GM12878 (cell line): ENCODE data around the gene TRIM42. TPM values are rescaled to one million over a fixed set of nuclear protein-coding genes. Genes with fewer than 3 reads are reported as not detected.
A peak's percentile ranks its signal among the peaks of the same experiment; 100 is the strongest.

ENCODE experiments used
- ATAC-seq: fragments of 200-7000 bp; cut with Tn5 transposase; 3 replicates; pipeline ENCODE4 v1.9.1; 2020; ENCODE audit warnings: mild to moderate bottlenecking, moderate library complexity
- BruUV-seq: library from RNA; stranded (reverse); fragments of 400-500 nt; replicated peaks from 2 replicates; lab custom pipeline; 2021; lab: Mats Ljungman, UMichigan
- CTCF ChIA-PET: fragments of 300-600 bp; sonication (Branson Sonifier 250); formaldehyde crosslinking; extraction: SDS; loops from one replicate; lab custom pipeline; 2021; ENCODE audit warnings: inconsistent platforms; lab: Yijun Ruan, JAX
- POLR2A ChIA-PET: fragments of 350-600 bp; formaldehyde crosslinking; extraction: SDS; loops from one replicate; lab custom pipeline; 2021; ENCODE audit warnings: inconsistent platforms; lab: Charles Lee
- RAD21 ChIA-PET: fragments of 300-600 bp; sonication (Branson Sonifier 250); formaldehyde crosslinking; loops from one replicate; lab custom pipeline; 2023; ENCODE audit warnings: antibody characterized with exemption; ENCODE audit not compliant: unreplicated experiment; lab: Charles Lee
- SMC1A ChIA-PET: fragments of 300-600 bp; sonication (Branson Sonifier 250); formaldehyde crosslinking; loops from one replicate; lab custom pipeline; 2023; ENCODE audit not compliant: unreplicated experiment, uncharacterized antibody; lab: Charles Lee
- DNase-seq: peaks from one replicate; pipeline ENCODE4 v3.0.0-alpha.2; 2011; ENCODE audit warnings: low read depth, low spot score
- FAIRE-seq: peaks from 3 replicates; lab custom pipeline; 2011; peaks lifted over from hg19 to GRCh38; lab: Jason Lieb, UNC
- H2AFZ ChIP-seq: 2 replicates; pipeline ENCODE4 v1.6.0; 2011; ENCODE audit warnings: low read depth, low read length, control low read depth; ENCODE audit not compliant: control insufficient read depth
- H3K27ac ChIP-seq: 2 replicates; pipeline ENCODE4 v1.5.1; 2011; ENCODE audit warnings: control low read depth; ENCODE audit not compliant: control insufficient read depth, insufficient read depth
- H3K27me3 ChIP-seq, 2 experiments: replicated peaks in 1 of 2; 2 replicates each; pipeline versions ENCODE4 v1.6.0 to v1.6.1; 2011; ENCODE audit warnings: low read length in 1 of 2; ENCODE audit not compliant: control insufficient read depth in 2 of 2, insufficient read depth in 2 of 2
- H3K36me3 ChIP-seq, 2 experiments: 2 replicates each; pipeline ENCODE4 v1.5.1; 2011; ENCODE audit warnings: low read length in 1 of 2; ENCODE audit not compliant: control insufficient read depth in 2 of 2, insufficient read depth in 2 of 2
- H3K4me1 ChIP-seq: 2 replicates; pipeline ENCODE4 v1.6.1; 2011; ENCODE audit warnings: mild to moderate bottlenecking, low read length, moderate library complexity, mixed read lengths; ENCODE audit not compliant: control insufficient read depth, insufficient read depth
- H3K4me2 ChIP-seq: 2 replicates; pipeline ENCODE4 v1.6.0; 2011; ENCODE audit warnings: control low read depth; ENCODE audit not compliant: control insufficient read depth, insufficient read depth
- H3K4me3 ChIP-seq: fragments of 200-600 bp; sonication (generic); 2 replicates; pipeline ENCODE4 v1.5.1; 2016
- H3K79me2 ChIP-seq: 2 replicates; pipeline ENCODE4 v1.6.0; 2011; ENCODE audit warnings: low read length; ENCODE audit not compliant: control insufficient read depth, insufficient read depth
- H3K9ac ChIP-seq: 2 replicates; pipeline ENCODE4 v1.8.0; 2011; ENCODE audit warnings: low read length, control low read depth, mixed read lengths; ENCODE audit not compliant: control insufficient read depth, insufficient read depth
- H3K9me3 ChIP-seq: replicated peaks from 3 replicates; pipeline ENCODE4 v1.5.1; 2011; ENCODE audit warnings: mild to moderate bottlenecking, low read length; ENCODE audit not compliant: control insufficient read depth, insufficient read depth
- H4K20me1 ChIP-seq: 2 replicates; pipeline ENCODE4 v1.6.0; 2011; ENCODE audit not compliant: control insufficient read depth, insufficient read depth
- BCL11A ChIP-seq: IDR thresholded peaks from 2 replicates; pipeline ENCODE4 v1.6.1; 2011; ENCODE audit warnings: low read depth, low read length
- FOS ChIP-seq: IDR thresholded peaks from 3 replicates; pipeline ENCODE4 v1.6.1; 2011; ENCODE audit warnings: borderline replicate concordance; ENCODE audit not compliant: insufficient read length; ENCODE audit errors: extremely low read depth
- GATAD2B ChIP-seq: fragments of 450-650 bp; conservative IDR thresholded peaks from 2 replicates; pipeline ENCODE4 v1.6.1; 2017; ENCODE audit warnings: low read depth, mild to moderate bottlenecking, moderate library complexity
- HCFC1 ChIP-seq: fragments of 150-350 bp; IDR thresholded peaks from 2 replicates; pipeline ENCODE4 v1.6.1; 2014; ENCODE audit warnings: low read length
- HDAC6 ChIP-seq: fragments of 200-600 bp; sonication (generic); IDR thresholded peaks from one replicate; pipeline ENCODE4 v1.8.0; 2017; ENCODE audit warnings: antibody characterized with exemption; ENCODE audit not compliant: unreplicated experiment
- RAD21 ChIP-seq: IDR thresholded peaks from 2 replicates; pipeline ENCODE4 v1.6.1; 2011; ENCODE audit warnings: mild to moderate bottlenecking, low read depth, low read length, moderate library complexity; ENCODE audit not compliant: insufficient read depth
- SMC3 ChIP-seq: IDR thresholded peaks from 2 replicates; pipeline ENCODE4 v1.6.1; 2011; ENCODE audit warnings: low read length, improper control_type of control experiment, borderline replicate concordance
- STAT1 ChIP-seq: fragments of 450-650 bp; conservative IDR thresholded peaks from 2 replicates; pipeline ENCODE4 v1.6.1; 2014; ENCODE audit warnings: antibody characterized with exemption, mild to moderate bottlenecking
- YY1 ChIP-seq: IDR thresholded peaks from 2 replicates; pipeline ENCODE4 v1.6.1; 2011; ENCODE audit warnings: low read depth, mild to moderate bottlenecking, low read length
- ZBED1 ChIP-seq: IDR thresholded peaks from 2 replicates; pipeline ENCODE4 v1.6.1; 2016; ENCODE audit warnings: borderline replicate concordance
- ZNF207 ChIP-seq: fragments of 450-650 bp; IDR thresholded peaks from 2 replicates; pipeline ENCODE4 v1.6.1; 2014; ENCODE audit warnings: antibody characterized with exemption, mild to moderate bottlenecking, borderline replicate concordance
- WGBS: methylation state at CpG from one replicate; pipeline ENCODE4 v1.1.6; 2016; ENCODE audit warnings: low lambda C conversion rate; ENCODE audit not compliant: insufficient replicate concordance, insufficient coverage; ENCODE audit errors: missing lambda C conversion rate; 5-methylcytosine and 5-hydroxymethylcytosine counted together
- in situ Hi-C: fragments of 300-500 bp; cut with MboI; formaldehyde crosslinking; loops from 9 replicates; pipeline ENCODE4 v1.14.3; 2018; ENCODE audit warnings: mixed read lengths
- intact Hi-C: fragments of 100-400 bp; cut with micrococcal nuclease; formaldehyde crosslinking; loops from one replicate; pipeline ENCODE4 v1.14.2; 2022; ENCODE audit not compliant: unreplicated experiment
- polyA plus RNA-seq, 11 experiments: library from polyadenylated mRNA; depleted of rRNA in 4 of 11; unstranded in 6 of 11; stranded (reverse) in 5 of 11; fragments of >200 nt; fragmentation: Nextera tagmentation in 4 of 11; fragmentation: Illumina TruSeq in 1 of 11; extraction: Ambion mirVana in 4 of 11; extraction: Trizol in 1 of 11; gene quantifications; 1 replicate in 1 of 11; 2 replicates in 10 of 11; pipeline versions ENCODE4 v1.2.1 to v1.2.3, GENCODE V29; 2011 to 2016; ENCODE audit warnings: inconsistent platforms in 2 of 11, missing spikeins in 2 of 11, low read depth in 1 of 11
- total RNA-seq, 4 experiments: library from RNA; depleted of rRNA in 3 of 4; stranded (reverse); fragments of >200 nt in 3 of 4; fragmentation: Illumina TruSeq in 1 of 4; extraction: Trizol in 1 of 4; gene quantifications; 2 replicates each; pipeline versions ENCODE4 v1.2.1 to v1.2.3, GENCODE V29; 2013 to 2021
- TF ChIP-seq, protein P1 (sequence below): fragments of 450-650 bp; IDR thresholded peaks from 2 replicates; pipeline ENCODE4 v1.6.1; 2018; ENCODE audit warnings: borderline replicate concordance, mild to moderate bottlenecking; ENCODE audit not compliant: partially characterized antibody

TRIM42 gene
- total and polyA plus RNA-seq, 10 of the 15 experiments (the other 5 are each of a cell fraction or from before 2014, with no cell fraction given), result 0.03 TPM; not detected in 9

GRCh38 chr3:140726066-140726465 lies 48.2 kb downstream of the TRIM42 start:
- no peaks in the 10 kb centered on the region for H3K27me3 ChIP-seq
- peak; percentile 24 for ATAC-seq
- no peak for FAIRE-seq
- H3K4me3 ChIP-seq, result no peak overlapping the region
- in situ Hi-C loops (loop anchor here (25.0 kb wide), 1 partner anchor 589 kb away; no protein-coding TSS in a partner anchor), intact Hi-C loops (no loop called here)
- H3K79me2 ChIP-seq, result no peaks in the 10 kb centered on the region
- H3K9ac ChIP-seq, result no peak overlapping the region
- CTCF ChIA-PET, result interaction anchor here (1.3 to 3.9 kb wide), 4 partner anchors 10 to 138 kb away, joined by 3 to 17 read pairs (median 4); no protein-coding TSS in a partner anchor
- H4K20me1 ChIP-seq, result no peaks in the 10 kb centered on the region
- WGBS, result 5% methylated on average over 1 of the region's 1 CpG
- peak overlapping the region; percentile 58 for H3K27ac ChIP-seq
- peaks cover 11% of the 10 kb centered on the region; the same call in 1 of the 2 replicates for H3K4me1 ChIP-seq
- no peaks in the 10 kb centered on the region; the same call in 2 of the 3 replicates for H3K9me3 ChIP-seq
- TF ChIP-seq SMC3 (no peak), YY1 (peak; percentile 30; the same call in 1 of the 2 replicates)
- H3K36me3 ChIP-seq, result no peaks in the 10 kb centered on the region
- BruUV-seq, result no TSS peak
- DNase-seq, result no peak
- no peak overlapping the region for H2AFZ ChIP-seq
- POLR2A ChIA-PET, result interaction anchor here (1.5 to 1.6 kb wide), 2 partner anchors 14 to 117 kb away, joined by 5 to 6 read pairs; no protein-coding TSS in a partner anchor
- RAD21 ChIA-PET, result interaction anchor here (0.6 to 2.5 kb wide), 11 partner anchors 9 to 557 kb away, joined by 3 to 16 read pairs (median 5); no protein-coding TSS in a partner anchor
- H3K4me2 ChIP-seq, result no peak overlapping the region
- SMC1A ChIA-PET, result interaction anchor here (0.7 to 3.2 kb wide), 16 partner anchors 8 to 225 kb away, joined by 3 to 22 read pairs (median 4); no protein-coding TSS in a partner anchor

DNA sequence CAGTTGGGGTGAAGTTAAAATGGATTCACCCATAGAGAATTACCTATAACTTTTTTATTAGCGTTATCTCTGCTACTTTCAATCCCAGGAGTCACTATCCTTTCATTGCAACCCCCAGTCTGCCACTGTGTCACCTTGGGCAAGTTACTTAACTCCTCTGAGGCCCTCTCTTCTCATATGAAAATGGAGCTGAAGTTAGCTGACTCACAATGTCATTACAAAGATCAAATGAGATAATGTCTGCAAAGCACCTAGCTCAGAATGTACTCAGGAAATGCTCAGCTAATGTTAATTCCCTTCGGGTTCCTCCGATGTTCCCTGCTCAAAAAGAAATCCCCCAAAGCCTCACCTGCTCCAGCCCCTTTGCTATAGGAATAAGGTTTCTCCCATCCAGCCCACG lies 50.0 kb downstream of the TRIM42 start:
- no peak overlapping the region for H2AFZ ChIP-seq
- no peak for DNase-seq
- no peak overlapping the region for H3K4me3 ChIP-seq
- 12% methylated on average over 4 of the region's 4 CpGs for WGBS
- no peak overlapping the region for H3K9ac ChIP-seq
- H3K27ac ChIP-seq, result no peak overlapping the region
- 0 out of 3 replicates have a peak, but pooled peaks have one; percentile 3 for ATAC-seq
- H3K36me3 ChIP-seq, result no peaks in the 10 kb centered on the region
- H3K4me1 ChIP-seq, result peaks cover 11% of the 10 kb centered on the region; the same call in 1 of the 2 replicates
- H3K4me2 ChIP-seq, result no peak overlapping the region
- no TSS peak for BruUV-seq
- 0 out of 4 replicates have a peak, but pooled peaks cover 0 to 4% of the 10 kb centered on the region in 2 experiments for H3K27me3 ChIP-seq
- no peak for FAIRE-seq
- no peak for TF ChIP-seq HDAC6
- TF ChIP-seq, protein P1, sequence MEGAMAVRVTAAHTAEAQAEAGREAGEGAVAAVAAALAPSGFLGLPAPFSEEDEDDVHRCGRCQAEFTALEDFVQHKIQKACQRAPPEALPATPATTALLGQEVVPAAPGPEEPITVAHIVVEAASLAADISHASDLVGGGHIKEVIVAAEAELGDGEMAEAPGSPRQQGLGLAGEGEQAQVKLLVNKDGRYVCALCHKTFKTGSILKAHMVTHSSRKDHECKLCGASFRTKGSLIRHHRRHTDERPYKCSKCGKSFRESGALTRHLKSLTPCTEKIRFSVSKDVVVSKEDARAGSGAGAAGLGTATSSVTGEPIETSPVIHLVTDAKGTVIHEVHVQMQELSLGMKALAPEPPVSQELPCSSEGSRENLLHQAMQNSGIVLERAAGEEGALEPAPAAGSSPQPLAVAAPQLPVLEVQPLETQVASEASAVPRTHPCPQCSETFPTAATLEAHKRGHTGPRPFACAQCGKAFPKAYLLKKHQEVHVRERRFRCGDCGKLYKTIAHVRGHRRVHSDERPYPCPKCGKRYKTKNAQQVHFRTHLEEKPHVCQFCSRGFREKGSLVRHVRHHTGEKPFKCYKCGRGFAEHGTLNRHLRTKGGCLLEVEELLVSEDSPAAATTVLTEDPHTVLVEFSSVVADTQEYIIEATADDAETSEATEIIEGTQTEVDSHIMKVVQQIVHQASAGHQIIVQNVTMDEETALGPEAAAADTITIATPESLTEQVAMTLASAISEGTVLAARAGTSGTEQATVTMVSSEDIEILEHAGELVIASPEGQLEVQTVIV, result no peak
- no peak for TF ChIP-seq RAD21
- no peak for TF ChIP-seq ZBED1
- TF ChIP-seq FOS, result no peak
- no peak for TF ChIP-seq ZNF207
- no peak for TF ChIP-seq HCFC1
- TF ChIP-seq STAT1, result no peak
- no peak for TF ChIP-seq BCL11A
- TF ChIP-seq GATAD2B, result no peak
- intact Hi-C loops (no loop called here), in situ Hi-C loops (loop anchor here (25.0 kb wide), 1 partner anchor 591 kb away; no protein-coding TSS in a partner anchor)
- RAD21 ChIA-PET, result interaction anchor here (0.7 to 2.4 kb wide), 7 partner anchors 9 to 226 kb away, joined by 3 to 8 read pairs (median 4); no protein-coding TSS in a partner anchor
- SMC1A ChIA-PET, result interaction anchor here (0.9 to 1.7 kb wide), 11 partner anchors 8 to 222 kb away, joined by 3 to 7 read pairs (median 5); no protein-coding TSS in a partner anchor
- POLR2A ChIA-PET, result interaction anchor here (0.6 to 1.2 kb wide), 3 partner anchors 8 to 14 kb away, joined by 3 read pairs; no protein-coding TSS in a partner anchor
- H4K20me1 ChIP-seq, result no peaks in the 10 kb centered on the region
- no peaks in the 10 kb centered on the region for H3K79me2 ChIP-seq
- CTCF ChIA-PET, result interaction anchor here (0.9 to 3.9 kb wide), 5 partner anchors 8 to 137 kb away, joined by 4 to 17 read pairs (median 5); no protein-coding TSS in a partner anchor
- H3K9me3 ChIP-seq, result no peaks in the 10 kb centered on the region
